Stomach (tissue), 9 donors: ENCODE results near the gene FSTL4. TPM values are rescaled to one million over a fixed set of nuclear protein-coding genes. Genes with fewer than 3 reads are reported as not detected.

ENCODE experiments used
- DNase-seq, 2 donors: peaks; one replicate each; pipeline versions ENCODE4 v3.0.0 to v3.0.0-alpha.2; 2013 to 2019
- H3K27ac ChIP-seq, 5 donors: fragments of 200-600 bp in 4 of 5; sonication (generic) in 4 of 5; one replicate each; pipeline ENCODE4 v1.5.1; 2013 to 2019; ENCODE audit warnings: mild to moderate bottlenecking in 1 of 5, moderate library complexity in 1 of 5
- H3K27me3 ChIP-seq, 3 donors: fragments of 200-600 bp; sonication (generic); one replicate each; pipeline ENCODE4 v1.5.1; 2017 to 2019; ENCODE audit warnings: mixed run types in 1 of 3
- H3K36me3 ChIP-seq, 4 donors: fragments of 200-600 bp; sonication (generic); 1 replicate in 3 of 4; 2 replicates in 1 of 4; pipeline ENCODE4 v1.5.1; 2016 to 2019
- H3K4me1 ChIP-seq, 4 donors: fragments of 200-600 bp; sonication (generic); one replicate each; pipeline ENCODE4 v1.5.1; 2016 to 2019
- H3K4me3 ChIP-seq, 4 donors: fragments of 200-600 bp; sonication (generic) in 3 of 4; one replicate each; pipeline ENCODE4 v1.5.1; 2016 to 2019; ENCODE audit warnings: mild to moderate bottlenecking in 1 of 4
- H3K9me3 ChIP-seq, 4 donors: fragments of 200-600 bp; sonication (generic); one replicate each; pipeline ENCODE4 v1.5.1; 2016 to 2019
- EP300 ChIP-seq: sonication (generic); formaldehyde crosslinking; IDR thresholded peaks from one replicate; pipeline ENCODE4 v1.6.1; 2017; ENCODE audit warnings: antibody characterized with exemption
- POLR2A ChIP-seq, 4 donors: fragments of 450-650 bp; IDR thresholded peaks; one replicate each; pipeline ENCODE4 v1.6.1; 2016; ENCODE audit warnings: antibody characterized with exemption in 4 of 4, control low read depth in 2 of 4, mild to moderate bottlenecking in 1 of 4, moderate library complexity in 1 of 4
- POLR2AphosphoS5 ChIP-seq, 3 donors: sonication (generic); formaldehyde crosslinking; IDR thresholded peaks; one replicate each; pipeline ENCODE4 v1.6.1; 2016; ENCODE audit warnings: antibody characterized with exemption in 3 of 3
- WGBS, 5 donors: extraction: QIAGEN DNeasy Blood & Tissue Kit in 3 of 5; methylation state at CpG; one replicate each; pipeline versions ENCODE4 v1.1.5 to v1.1.7; 2013 to 2018; 5-methylcytosine and 5-hydroxymethylcytosine counted together
- intact Hi-C: fragments of 100-400 bp; cut with DNase I; formaldehyde crosslinking; loops from one replicate; pipeline ENCODE4 v1.15.1; 2023; ENCODE audit warnings: low total_unique reads
- polyA plus RNA-seq, 3 donors: library from polyadenylated mRNA; stranded (reverse); fragments of 200-250 nt; gene quantifications; one replicate each; pipeline ENCODE4 v1.2.3, GENCODE V29; 2013
- small RNA-seq, 4 donors: library from RNA; depleted of rRNA; stranded (forward); fragments of <200 nt; gene quantifications; one replicate each; pipeline ENCODE3, GENCODE V24; 2016
- total RNA-seq, 5 donors: library from RNA; depleted of rRNA; stranded (reverse); fragments of >200 nt; gene quantifications; one replicate each; pipeline versions ENCODE4 v1.1.0 to v1.2.3, GENCODE V29; 2014 to 2016
- TF ChIP-seq, protein P1 (sequence below), 7 experiments: fragments of 450-650 bp in 4 of 7; fragments of 200-600 bp in 3 of 7; sonication (generic) in 3 of 7; IDR thresholded peaks; one replicate each; pipeline ENCODE4 v1.5.1; 2016 to 2019; ENCODE audit warnings: antibody characterized with exemption in 7 of 7, control low read depth in 2 of 7, mild to moderate bottlenecking in 1 of 7
- donor health status: healthy with polysubstance abuse.
- donor health status: Bipolar disorder and iron deficiency.
- donor health status: healthy.

The FSTL4 gene
- total and polyA plus RNA-seq, 8 donors = 0.37 to 0.55 TPM; not detected in 6

DNA sequence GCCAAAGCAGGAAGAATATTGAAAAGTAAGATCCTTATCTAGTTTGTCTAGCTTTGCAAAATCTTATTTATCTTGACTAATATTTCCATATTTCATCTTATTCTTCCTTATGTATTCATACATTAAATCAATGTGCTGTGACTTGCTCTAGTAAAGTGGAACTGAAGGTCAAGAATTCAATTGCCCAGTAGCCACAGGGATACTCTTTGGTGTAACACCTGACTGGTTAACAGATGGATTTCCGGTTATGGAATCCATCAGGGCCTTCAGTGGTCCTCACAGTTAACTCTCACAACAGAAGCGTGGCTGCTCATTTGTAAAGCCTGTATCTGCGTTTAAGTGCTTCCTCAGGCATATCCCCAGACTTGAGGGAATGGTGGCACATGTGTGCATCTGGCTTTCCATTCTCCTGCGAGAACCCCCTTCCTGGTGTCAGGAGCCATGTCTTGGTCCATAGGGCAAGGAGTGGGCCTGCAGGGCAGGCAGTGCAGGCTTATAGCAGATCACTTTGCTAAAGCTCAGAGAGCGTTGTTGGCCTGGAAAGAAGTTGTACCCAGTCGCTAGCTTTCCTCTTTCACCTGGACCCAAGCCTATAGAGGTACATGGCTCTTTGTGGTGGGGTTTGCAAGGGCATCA, 461.3 kb downstream of the FSTL4 start:
- DNase-seq = no peak
- H3K4me3 ChIP-seq = no peak overlapping the region
- no peak overlapping the region for H3K27ac ChIP-seq
- no peaks in the 10 kb centered on the region for H3K36me3 ChIP-seq
- TF ChIP-seq POLR2AphosphoS5 (IDR thresholded peaks at IDR 0.05) (no peak), EP300 (no peak), POLR2A (IDR thresholded peaks at IDR 0.05) (no peak)
- TF ChIP-seq, protein P1, sequence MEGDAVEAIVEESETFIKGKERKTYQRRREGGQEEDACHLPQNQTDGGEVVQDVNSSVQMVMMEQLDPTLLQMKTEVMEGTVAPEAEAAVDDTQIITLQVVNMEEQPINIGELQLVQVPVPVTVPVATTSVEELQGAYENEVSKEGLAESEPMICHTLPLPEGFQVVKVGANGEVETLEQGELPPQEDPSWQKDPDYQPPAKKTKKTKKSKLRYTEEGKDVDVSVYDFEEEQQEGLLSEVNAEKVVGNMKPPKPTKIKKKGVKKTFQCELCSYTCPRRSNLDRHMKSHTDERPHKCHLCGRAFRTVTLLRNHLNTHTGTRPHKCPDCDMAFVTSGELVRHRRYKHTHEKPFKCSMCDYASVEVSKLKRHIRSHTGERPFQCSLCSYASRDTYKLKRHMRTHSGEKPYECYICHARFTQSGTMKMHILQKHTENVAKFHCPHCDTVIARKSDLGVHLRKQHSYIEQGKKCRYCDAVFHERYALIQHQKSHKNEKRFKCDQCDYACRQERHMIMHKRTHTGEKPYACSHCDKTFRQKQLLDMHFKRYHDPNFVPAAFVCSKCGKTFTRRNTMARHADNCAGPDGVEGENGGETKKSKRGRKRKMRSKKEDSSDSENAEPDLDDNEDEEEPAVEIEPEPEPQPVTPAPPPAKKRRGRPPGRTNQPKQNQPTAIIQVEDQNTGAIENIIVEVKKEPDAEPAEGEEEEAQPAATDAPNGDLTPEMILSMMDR (IDR thresholded peaks at IDR 0.05) = no peak
- H3K4me1 ChIP-seq = peaks cover 0 to 14% (median 3%) of the 10 kb centered on the region in 4 donors
- H3K27me3 ChIP-seq = no peaks in the 10 kb centered on the region
- WGBS, 5 donors = 92 to 96% (median 95%) methylated on average over 6 of the region's 6 CpGs
- no peaks in the 10 kb centered on the region for H3K9me3 ChIP-seq
- intact Hi-C loops = no loop called here

DNA sequence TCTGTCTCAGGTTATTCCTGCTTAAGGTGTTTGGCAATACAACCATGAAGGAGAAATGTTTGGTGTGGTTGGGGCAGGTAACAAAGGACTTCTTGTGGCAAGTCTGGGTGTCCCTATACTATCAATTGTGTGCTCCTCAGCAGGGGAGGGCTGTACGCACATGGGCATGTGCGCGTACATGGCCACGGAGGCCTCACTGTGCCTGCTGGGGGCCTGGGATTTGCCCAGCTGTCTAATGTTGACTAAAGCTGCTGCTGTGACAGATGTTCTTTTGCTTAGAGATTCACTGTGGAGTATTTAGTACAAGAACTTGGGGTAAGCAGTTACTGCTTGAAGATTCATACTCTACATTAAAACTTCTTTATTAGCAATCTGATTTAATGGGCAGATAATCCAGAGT, 463.0 kb downstream of the FSTL4 start:
- no peaks in the 10 kb centered on the region for H3K9me3 ChIP-seq
- no peak overlapping the region for H3K27ac ChIP-seq
- no peak overlapping the region for H3K4me3 ChIP-seq
- no peaks in the 10 kb centered on the region for H3K36me3 ChIP-seq
- peak in 1 of 2 donors; percentile 50 for DNase-seq
- H3K4me1 ChIP-seq = peaks cover 0 to 4% (median 0%) of the 10 kb centered on the region in 4 donors
- 80 to 90% (median 88%) methylated on average over 4 of the region's 4 CpGs for WGBS, 5 donors
- intact Hi-C loops = no loop called here
- no peak for TF ChIP-seq EP300
- TF ChIP-seq POLR2AphosphoS5 (IDR thresholded peaks at IDR 0.05) = no peak
- TF ChIP-seq, protein P1 (IDR thresholded peaks at IDR 0.05) = no peak
- H3K27me3 ChIP-seq = no peaks in the 10 kb centered on the region

DNA sequence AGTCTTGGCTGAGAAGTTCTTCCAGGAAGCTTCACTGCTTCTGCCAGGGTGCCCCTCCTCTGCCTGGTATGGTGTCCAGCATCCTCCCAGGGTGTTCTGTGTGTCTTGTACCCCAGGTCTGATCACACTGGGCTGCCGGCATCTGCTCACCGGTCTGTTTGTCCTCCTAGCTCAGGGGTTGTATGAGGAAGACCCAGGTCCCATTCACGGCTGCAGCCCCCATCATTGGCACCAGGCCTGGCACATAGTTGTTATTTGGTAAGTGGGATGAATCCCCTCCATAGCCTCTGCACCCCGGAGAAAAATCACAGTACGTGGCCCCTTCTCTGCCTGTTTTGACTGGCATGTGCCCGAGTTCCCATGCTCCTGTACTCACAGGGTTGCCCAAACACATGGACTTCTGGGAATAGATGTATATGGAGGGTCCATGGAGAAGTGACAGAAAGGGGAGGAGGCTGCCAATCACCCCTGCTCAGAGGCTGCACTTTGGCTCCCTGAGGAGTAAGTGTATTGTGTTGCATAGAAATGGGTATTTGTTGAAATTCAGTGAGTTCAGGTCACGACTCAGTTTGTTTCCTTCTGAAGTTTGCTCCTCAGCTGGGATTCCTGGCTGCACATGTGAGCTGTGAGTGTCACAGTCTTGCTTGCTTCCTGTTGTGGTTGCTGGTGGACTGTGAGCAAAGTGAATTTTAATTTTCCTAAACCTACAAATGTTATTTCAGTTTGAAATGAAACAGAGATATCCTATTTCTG, 464.4 kb downstream of the FSTL4 start:
- 89 to 93% (median 92%) methylated on average over 6 to 7 of the region's 7 CpGs for WGBS, 5 donors
- no peak overlapping the region for H3K4me3 ChIP-seq
- intact Hi-C loops = no loop called here

DNA sequence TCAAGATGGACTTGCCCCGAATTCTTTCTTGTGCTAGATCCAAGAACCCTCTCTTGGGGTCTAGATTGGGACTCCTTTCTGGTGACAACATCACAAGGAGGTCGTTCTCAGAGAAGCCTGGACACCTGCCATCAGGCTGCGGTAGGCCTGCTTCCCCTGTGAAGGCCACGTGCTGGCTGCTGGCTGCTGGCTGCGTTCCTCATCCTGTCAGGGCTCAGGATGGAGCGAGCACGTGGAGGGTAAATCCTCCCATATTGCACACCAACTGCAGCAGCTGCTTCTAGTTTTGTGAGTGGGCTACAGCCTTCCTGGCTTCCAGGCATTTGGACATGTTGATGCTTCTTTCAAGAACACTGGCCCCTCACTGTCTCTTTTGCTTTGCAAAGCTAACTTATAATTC, 464.9 kb downstream of the FSTL4 start:
- WGBS, 5 donors = 41 to 58% (median 57%) methylated on average over 7 of the region's 7 CpGs
- intact Hi-C loops = no loop called here
- DNase-seq = peak in 1 of 2 donors; percentile 53
- Histone ChIP-seq H3K27ac (no peak overlapping the region), H3K27me3 (no peaks in the 10 kb centered on the region), H3K9me3 (no peaks in the 10 kb centered on the region), H3K4me3 (no peak overlapping the region), H3K4me1 (peaks cover 0 to 4% (median 0%) of the 10 kb centered on the region in 4 donors), H3K36me3 (no peaks in the 10 kb centered on the region)
- no peak for TF ChIP-seq POLR2AphosphoS5 (IDR thresholded peaks at IDR 0.05)
- no peak for TF ChIP-seq POLR2A (IDR thresholded peaks at IDR 0.05)
- no peak for TF ChIP-seq EP300

More for the DNA sequence above, 464.4 kb downstream of the FSTL4 start:
- DNase-seq = no peak
- H3K4me1 ChIP-seq = peaks cover 0 to 4% (median 0%) of the 10 kb centered on the region in 4 donors
- TF ChIP-seq EP300 (no peak), POLR2AphosphoS5 (IDR thresholded peaks at IDR 0.05) (no peak), POLR2A (IDR thresholded peaks at IDR 0.05) (no peak)
- TF ChIP-seq, protein P1 (IDR thresholded peaks at IDR 0.05) = no peak
- H3K36me3 ChIP-seq = no peaks in the 10 kb centered on the region
- H3K9me3 ChIP-seq = no peaks in the 10 kb centered on the region
- H3K27me3 ChIP-seq = no peaks in the 10 kb centered on the region
- no peak overlapping the region for H3K27ac ChIP-seq

Small RNA genes within 50 kb of the gene (small RNA-seq; reads per million reads assigned to genes)
- 0 reads per million in 4 donors for gene MIR1289-2
